ENCODE results near the gene SLC51A. TPM values are rescaled to one million over a fixed set of nuclear protein-coding genes. Genes with fewer than 3 reads are reported as not detected.

SLC51A gene
- total and polyA plus RNA-seq, 7 donors: 0.31 to 0.44 (median 0.39) TPM; not detected in 3

- Histone ChIP-seq H3K27me3 (ENCODE audit: insufficient read depth in 3 of 3, low read length in 2 of 3) (no peaks in the 10 kb centered on the region), H3K36me3 (ENCODE audit: insufficient read depth in 1 of 2, low read depth in 1 of 2) (peaks cover 3 to 45% of the 10 kb centered on the region in 2 donors), H3K4me1 (peaks cover 2% of the 10 kb centered on the region), H3K9me3 (no peaks in the 10 kb centered on the region), H3K27ac (no peak overlapping the region), H3K4me3 (no peak overlapping the region)
- WGBS, 3 donors: 72 to 80% (median 76%) methylated on average over 5 of the region's 5 CpGs
- DNase-seq (no peak), ATAC-seq (no peak)
- no peak for TF ChIP-seq CTCF (IDR thresholded peaks at IDR 0.05)
- intact Hi-C loops (cut with DNase I): loop anchor here (5.0 to 10.0 kb wide), 4 partner anchors 60 to 263 kb away; partner anchors contain the start of genes DYNLT2B (in 2 of the 2) and SMCO1 (in 2 of the 2)
Observed at GRCh38 chr3:196254376-196255283, 38.3 kb downstream of the SLC51A start.

GRCh38 chr3:196255776-196256175 is 39.4 kb downstream of the SLC51A start:
- Histone ChIP-seq H3K4me3 (no peak overlapping the region), H3K9me3 (no peaks in the 10 kb centered on the region), H3K36me3 (ENCODE audit: insufficient read depth in 1 of 2, low read depth in 1 of 2) (peaks cover 3 to 52% of the 10 kb centered on the region in 2 donors), H3K4me1 (peaks cover 2% of the 10 kb centered on the region), H3K27ac (no peak overlapping the region), H3K27me3 (ENCODE audit: insufficient read depth in 3 of 3, low read length in 2 of 3) (no peaks in the 10 kb centered on the region)
- WGBS, 3 donors: 76 to 79% (median 77%) methylated on average over 1 of the region's 1 CpG
- no peak for DNase-seq
- ATAC-seq: no peak
- TF ChIP-seq CTCF (IDR thresholded peaks at IDR 0.05): no peak
- intact Hi-C loops (cut with DNase I): loop anchor here (10.0 kb wide), 3 partner anchors 59 to 259 kb away; partner anchors contain the start of genes DYNLT2B (in 2 of the 2) and SMCO1 (in 1 of the 2)

- no peak for TF ChIP-seq CTCF (IDR thresholded peaks at IDR 0.05)
- ATAC-seq: no peak
- Histone ChIP-seq H3K27ac (no peak overlapping the region), H3K27me3 (ENCODE audit: insufficient read depth in 3 of 3, low read length in 2 of 3) (no peaks in the 10 kb centered on the region), H3K4me3 (no peak overlapping the region), H3K36me3 (ENCODE audit: insufficient read depth in 1 of 2, low read depth in 1 of 2) (peaks cover 0 to 64% of the 10 kb centered on the region in 2 donors), H3K4me1 (no peaks in the 10 kb centered on the region), H3K9me3 (no peaks in the 10 kb centered on the region)
- no peak for DNase-seq
- 98 to 99% (median 98%) methylated on average over 4 of the region's 4 CpGs for WGBS, 3 donors
- intact Hi-C loops (cut with DNase I): no loop called here
Observed at GRCh38 chr3:196260784-196261183, 44.5 kb downstream of the SLC51A start.

- Histone ChIP-seq H3K9me3 (no peaks in the 10 kb centered on the region), H3K4me3 (no peak overlapping the region), H3K4me1 (no peaks in the 10 kb centered on the region), H3K36me3 (ENCODE audit: insufficient read depth in 1 of 2, low read depth in 1 of 2) (peaks cover 0 to 71% of the 10 kb centered on the region in 2 donors), H3K27me3 (ENCODE audit: insufficient read depth in 3 of 3, low read length in 2 of 3) (no peaks in the 10 kb centered on the region), H3K27ac (no peak overlapping the region)
- 95 to 100% (median 96%) methylated on average over 7 of the region's 7 CpGs for WGBS, 3 donors
- ATAC-seq (no peak), DNase-seq (no peak)
- intact Hi-C loops (cut with DNase I): no loop called here
- no peak for TF ChIP-seq CTCF (IDR thresholded peaks at IDR 0.05)
Observed at GRCh38 chr3:196263819-196264218, 47.5 kb downstream of the SLC51A start.

Data from psoas muscle (tissue), 8 donors.